ENCODE results near the gene POR. TPM values are rescaled to one million over a fixed set of nuclear protein-coding genes. Genes with fewer than 3 reads are reported as not detected.

POR gene
- total and polyA plus RNA-seq, 2 of the 13 experiments (the other 11 are each of a cell fraction or from before 2014, with no cell fraction given) = 145 to 266 TPM

DNA sequence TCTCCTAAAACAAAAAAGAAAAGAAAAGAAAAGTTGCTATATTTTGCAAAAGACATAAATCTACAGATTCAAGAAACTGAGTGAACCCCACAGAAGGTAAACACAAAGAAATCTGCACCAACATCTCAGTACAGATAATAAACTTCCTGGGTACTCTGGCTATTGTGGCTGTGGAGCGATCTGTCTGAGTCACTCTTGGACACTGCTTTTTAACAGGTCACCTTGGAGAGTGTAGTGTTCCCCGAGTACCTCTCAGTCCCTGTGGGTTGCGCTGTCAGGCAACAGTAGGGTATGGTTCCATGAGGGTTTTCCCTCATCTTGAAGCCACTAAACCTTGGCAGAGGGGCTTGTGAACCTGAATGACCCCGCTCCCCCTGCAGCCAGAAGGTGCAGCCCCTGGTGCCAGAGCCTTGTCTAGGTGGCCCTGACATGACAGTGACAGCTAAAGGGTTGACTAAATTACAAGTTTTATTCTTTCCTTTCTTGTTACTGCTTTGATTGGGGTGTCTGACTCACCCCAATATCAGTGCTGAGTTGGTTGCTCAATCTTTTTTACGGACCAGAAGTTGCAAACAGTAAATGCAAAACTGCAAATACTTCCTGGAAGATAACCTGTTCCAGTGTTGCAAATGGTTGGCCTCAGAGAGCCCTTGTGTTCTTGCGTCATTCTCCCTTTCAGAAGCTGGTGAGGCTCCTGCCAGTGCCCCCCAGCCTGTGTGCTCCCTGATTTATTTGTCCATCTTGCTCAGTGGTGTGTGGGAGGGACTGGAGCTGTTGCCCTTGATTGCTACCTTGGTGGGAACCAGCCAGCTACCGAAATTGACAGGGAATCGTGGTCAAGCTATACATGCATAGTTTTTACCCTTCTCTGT, 30.6 kb downstream of the POR start (continued):
- TF ChIP-seq TMF1 (CRISPR knock-in tag; IDR thresholded peaks at IDR 0.05; ENCODE audit: low read depth) = no peak
- TF ChIP-seq THAP11 (CRISPR knock-in tag; IDR thresholded peaks at IDR 0.05) = peak; percentile 69
- TF ChIP-seq, protein P1, sequence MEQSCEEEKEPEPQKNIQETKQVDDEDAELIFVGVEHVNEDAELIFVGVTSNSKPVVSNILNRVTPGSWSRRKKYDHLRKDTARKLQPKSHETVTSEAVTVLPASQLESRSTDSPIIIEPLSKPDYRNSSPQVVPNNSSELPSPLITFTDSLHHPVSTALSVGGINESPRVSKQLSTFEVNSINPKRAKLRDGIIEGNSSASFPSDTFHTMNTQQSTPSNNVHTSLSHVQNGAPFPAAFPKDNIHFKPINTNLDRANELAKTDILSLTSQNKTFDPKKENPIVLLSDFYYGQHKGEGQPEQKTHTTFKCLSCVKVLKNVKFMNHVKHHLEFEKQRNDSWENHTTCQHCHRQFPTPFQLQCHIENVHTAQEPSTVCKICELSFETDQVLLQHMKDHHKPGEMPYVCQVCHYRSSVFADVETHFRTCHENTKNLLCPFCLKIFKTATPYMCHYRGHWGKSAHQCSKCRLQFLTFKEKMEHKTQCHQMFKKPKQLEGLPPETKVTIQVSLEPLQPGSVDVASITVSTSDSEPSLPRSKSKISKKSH (CRISPR knock-in tag; IDR thresholded peaks at IDR 0.05; ENCODE audit: borderline replicate concordance) = no peak
- TF ChIP-seq GTF3A (CRISPR knock-in tag; conservative IDR thresholded peaks at IDR 0.05) = no peak
- TF ChIP-seq ZSCAN21 (CRISPR knock-in tag; IDR thresholded peaks at IDR 0.05; ENCODE audit: borderline replicate concordance) = no peak
- TF ChIP-seq NKX3-1 (CRISPR knock-in tag; IDR thresholded peaks at IDR 0.05) = no peak
- TF ChIP-seq, protein P2, sequence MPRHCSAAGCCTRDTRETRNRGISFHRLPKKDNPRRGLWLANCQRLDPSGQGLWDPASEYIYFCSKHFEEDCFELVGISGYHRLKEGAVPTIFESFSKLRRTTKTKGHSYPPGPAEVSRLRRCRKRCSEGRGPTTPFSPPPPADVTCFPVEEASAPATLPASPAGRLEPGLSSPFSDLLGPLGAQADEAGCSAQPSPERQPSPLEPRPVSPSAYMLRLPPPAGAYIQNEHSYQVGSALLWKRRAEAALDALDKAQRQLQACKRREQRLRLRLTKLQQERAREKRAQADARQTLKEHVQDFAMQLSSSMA (CRISPR knock-in tag; IDR thresholded peaks at IDR 0.05) = no peak
- TF ChIP-seq ZNF567 (CRISPR knock-in tag; IDR thresholded peaks at IDR 0.05; ENCODE audit: borderline replicate concordance) = no peak
- 0 out of 2 replicates have a peak, but pooled peaks have one; percentile 19 for TF ChIP-seq ZNF629 (CRISPR knock-in tag; conservative IDR thresholded peaks at IDR 0.05)
- TF ChIP-seq ZNF747 (CRISPR knock-in tag; IDR thresholded peaks at IDR 0.05; ENCODE audit: borderline replicate concordance) = no peak
- TF ChIP-seq CHD4 (IDR thresholded peaks at IDR 0.05; ENCODE audit: borderline replicate concordance, low read length) = no peak
- no peak for TF ChIP-seq HMG20B (CRISPR knock-in tag; conservative IDR thresholded peaks at IDR 0.05)
- no peak for TF ChIP-seq ATF7-NPFF (CRISPR knock-in tag; IDR thresholded peaks at IDR 0.05; ENCODE audit: low read depth)
- TF ChIP-seq HCFC1 (IDR thresholded peaks at IDR 0.05; ENCODE audit: low read depth, low read length) = no peak
- no peak for TF ChIP-seq NFATC3 (CRISPR knock-in tag; IDR thresholded peaks at IDR 0.05)
- TF ChIP-seq BHLHE40 (IDR thresholded peaks at IDR 0.05; ENCODE audit: low read length) = no peak
- no peak for TF ChIP-seq JUNB (CRISPR knock-in tag; IDR thresholded peaks at IDR 0.05; ENCODE audit: borderline replicate concordance)
- TF ChIP-seq, protein P3, sequence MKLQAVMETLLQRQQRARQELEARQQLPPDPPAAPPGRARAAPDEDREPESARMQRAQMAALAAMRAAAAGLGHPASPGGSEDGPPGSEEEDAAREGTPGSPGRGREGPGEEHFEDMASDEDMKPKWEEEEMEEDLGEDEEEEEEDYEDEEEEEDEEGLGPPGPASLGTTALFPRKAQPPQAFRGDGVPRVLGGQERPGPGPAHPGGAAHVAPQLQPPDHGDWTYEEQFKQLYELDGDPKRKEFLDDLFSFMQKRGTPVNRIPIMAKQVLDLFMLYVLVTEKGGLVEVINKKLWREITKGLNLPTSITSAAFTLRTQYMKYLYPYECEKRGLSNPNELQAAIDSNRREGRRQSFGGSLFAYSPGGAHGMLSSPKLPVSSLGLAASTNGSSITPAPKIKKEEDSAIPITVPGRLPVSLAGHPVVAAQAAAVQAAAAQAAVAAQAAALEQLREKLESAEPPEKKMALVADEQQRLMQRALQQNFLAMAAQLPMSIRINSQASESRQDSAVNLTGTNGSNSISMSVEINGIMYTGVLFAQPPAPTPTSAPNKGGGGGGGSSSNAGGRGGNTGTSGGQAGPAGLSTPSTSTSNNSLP (IDR thresholded peaks at IDR 0.05; ENCODE audit: low read depth, low read length) = no peak
- TF ChIP-seq ZSCAN9 (CRISPR knock-in tag; IDR thresholded peaks at IDR 0.05; ENCODE audit: borderline replicate concordance) = no peak
- no peak for TF ChIP-seq ZEB1 (IDR thresholded peaks at IDR 0.05; ENCODE audit: insufficient replicate concordance, low read depth)
- TF ChIP-seq RAD21 (CRISPR knock-in tag; IDR thresholded peaks at IDR 0.05) = peak; percentile 21; the same call in 1 of the 2 replicates
- TF ChIP-seq NPAS2 (CRISPR knock-in tag; IDR thresholded peaks at IDR 0.05; ENCODE audit: borderline replicate concordance) = no peak
- TF ChIP-seq RBM22 (optimal IDR thresholded peaks at IDR 0.05; ENCODE audit: low read length) = peak; percentile 71
- TF ChIP-seq, protein P4, sequence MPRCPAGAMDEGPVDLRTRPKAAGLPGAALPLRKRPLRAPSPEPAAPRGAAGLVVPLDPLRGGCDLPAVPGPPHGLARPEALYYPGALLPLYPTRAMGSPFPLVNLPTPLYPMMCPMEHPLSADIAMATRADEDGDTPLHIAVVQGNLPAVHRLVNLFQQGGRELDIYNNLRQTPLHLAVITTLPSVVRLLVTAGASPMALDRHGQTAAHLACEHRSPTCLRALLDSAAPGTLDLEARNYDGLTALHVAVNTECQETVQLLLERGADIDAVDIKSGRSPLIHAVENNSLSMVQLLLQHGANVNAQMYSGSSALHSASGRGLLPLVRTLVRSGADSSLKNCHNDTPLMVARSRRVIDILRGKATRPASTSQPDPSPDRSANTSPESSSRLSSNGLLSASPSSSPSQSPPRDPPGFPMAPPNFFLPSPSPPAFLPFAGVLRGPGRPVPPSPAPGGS (CRISPR knock-in tag; IDR thresholded peaks at IDR 0.05) = no peak
- TF ChIP-seq ZFP90 (CRISPR knock-in tag; IDR thresholded peaks at IDR 0.05; ENCODE audit: borderline replicate concordance) = no peak
